Keratinocyte (primary cell): ENCODE measurements around the gene HIKESHI.

Experiments
- EZH2 ChIP-seq: IDR thresholded peaks from one replicate; pipeline ENCODE4 v1.6.1; 2012; ENCODE audit warnings: inconsistent platforms, mild to moderate bottlenecking, low read length, moderate library complexity
- TF ChIP-seq, protein P1 (sequence below), 3 experiments: IDR thresholded peaks in 1 of 3; conservative IDR thresholded peaks in 1 of 3; optimal IDR thresholded peaks in 1 of 3; 2 replicates in 2 of 3; 3 replicates in 1 of 3; pipeline versions ENCODE3 to v1.5.1; 2011; ENCODE audit warnings: low read length in 3 of 3, mild to moderate bottlenecking in 3 of 3, moderate library complexity in 2 of 3, control low read depth in 1 of 3, inconsistent platforms in 1 of 3; ENCODE audit not compliant: insufficient read depth in 2 of 3; ENCODE audit errors: extremely low read depth in 1 of 3

DNA sequence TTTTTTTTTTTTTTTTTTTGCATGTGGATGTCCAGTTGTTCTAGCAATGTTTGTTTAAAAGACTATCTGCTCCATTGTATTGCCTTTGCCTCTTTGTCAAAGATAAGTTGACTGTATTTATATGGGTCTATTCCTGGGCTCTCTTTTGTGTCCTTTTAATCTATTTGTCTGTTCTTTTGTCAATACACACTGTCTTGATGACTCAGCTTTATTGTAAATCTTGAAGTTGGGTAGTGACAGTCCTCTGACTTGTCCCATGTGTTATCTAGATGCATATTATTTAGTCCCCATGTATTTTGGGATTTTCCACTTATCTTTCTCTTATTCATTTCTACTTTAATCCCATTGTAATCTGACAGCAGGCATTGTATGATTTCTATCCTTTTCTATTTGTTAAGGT lies 75.9 kb downstream of the HIKESHI start:
- TF ChIP-seq, protein P1, sequence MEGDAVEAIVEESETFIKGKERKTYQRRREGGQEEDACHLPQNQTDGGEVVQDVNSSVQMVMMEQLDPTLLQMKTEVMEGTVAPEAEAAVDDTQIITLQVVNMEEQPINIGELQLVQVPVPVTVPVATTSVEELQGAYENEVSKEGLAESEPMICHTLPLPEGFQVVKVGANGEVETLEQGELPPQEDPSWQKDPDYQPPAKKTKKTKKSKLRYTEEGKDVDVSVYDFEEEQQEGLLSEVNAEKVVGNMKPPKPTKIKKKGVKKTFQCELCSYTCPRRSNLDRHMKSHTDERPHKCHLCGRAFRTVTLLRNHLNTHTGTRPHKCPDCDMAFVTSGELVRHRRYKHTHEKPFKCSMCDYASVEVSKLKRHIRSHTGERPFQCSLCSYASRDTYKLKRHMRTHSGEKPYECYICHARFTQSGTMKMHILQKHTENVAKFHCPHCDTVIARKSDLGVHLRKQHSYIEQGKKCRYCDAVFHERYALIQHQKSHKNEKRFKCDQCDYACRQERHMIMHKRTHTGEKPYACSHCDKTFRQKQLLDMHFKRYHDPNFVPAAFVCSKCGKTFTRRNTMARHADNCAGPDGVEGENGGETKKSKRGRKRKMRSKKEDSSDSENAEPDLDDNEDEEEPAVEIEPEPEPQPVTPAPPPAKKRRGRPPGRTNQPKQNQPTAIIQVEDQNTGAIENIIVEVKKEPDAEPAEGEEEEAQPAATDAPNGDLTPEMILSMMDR (optimal IDR thresholded peaks at IDR 0.05 in 1 of 3, IDR thresholded peaks at IDR 0.05 in 1 of 3, conservative IDR thresholded peaks at IDR 0.05 in 1 of 3; ENCODE audit: extremely low read depth in 1 of 3, insufficient read depth in 2 of 3, low read length in 3 of 3) = no peak
- TF ChIP-seq EZH2 = no peak
